ENCODE data around the gene CNTLN. TPM values are rescaled to one million over a fixed set of nuclear protein-coding genes. Genes with fewer than 3 reads are reported as not detected.

Gene CNTLN
- total and polyA plus RNA-seq, 2 of the 13 experiments (the other 11 are each of a cell fraction or from before 2014, with no cell fraction given), result 1.5 to 5.7 TPM

GRCh38 chr9:17185481-17186029 is 50.7 kb downstream of the CNTLN start (continued):
- TF ChIP-seq JARID2 (CRISPR knock-in tag; IDR thresholded peaks at IDR 0.05; ENCODE audit: insufficient replicate concordance) (no peak), CTCF (CRISPR knock-in tag; IDR thresholded peaks at IDR 0.05) (no peak), MAFK (conservative IDR thresholded peaks at IDR 0.05 in 1 of 2, IDR thresholded peaks at IDR 0.05 in 1 of 2; ENCODE audit: low read length in 2 of 2) (no peak)

DNA sequence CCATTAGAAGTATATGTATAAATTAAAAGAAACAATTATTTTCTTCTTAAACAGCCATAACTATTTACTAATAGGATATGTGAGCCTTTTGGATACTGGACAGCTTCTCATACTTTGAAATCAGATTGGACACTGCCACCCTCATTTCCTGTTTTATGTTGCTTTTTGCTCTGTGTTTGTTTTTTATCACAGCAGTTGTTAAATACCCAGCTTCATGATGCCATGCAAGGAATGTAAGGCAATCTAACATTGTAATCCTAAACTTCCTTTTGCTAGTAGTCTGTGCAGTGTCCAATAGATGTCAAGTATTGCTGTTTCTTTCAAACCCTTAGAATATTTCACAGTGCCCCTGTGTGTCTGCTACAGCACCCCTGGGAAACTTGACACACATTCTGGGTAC is 56.2 kb downstream of the CNTLN start:
- no peak overlapping the region for H3K9ac ChIP-seq (ENCODE audit: insufficient read depth, low read depth, low read length)
- TF ChIP-seq ZNF850 (CRISPR knock-in tag; conservative IDR thresholded peaks at IDR 0.05) (no peak), KLF13 (CRISPR knock-in tag; IDR thresholded peaks at IDR 0.05) (no peak), ZNF296 (CRISPR knock-in tag; conservative IDR thresholded peaks at IDR 0.05) (no peak), ARID4A (CRISPR knock-in tag; IDR thresholded peaks at IDR 0.05; ENCODE audit: borderline replicate concordance) (no peak), ATAD3A (CRISPR knock-in tag; IDR thresholded peaks at IDR 0.05) (no peak)
- H3K36me3 ChIP-seq (replicated peaks in 1 of 2; ENCODE audit: control insufficient read depth in 1 of 2, insufficient read depth in 2 of 2, low read length in 2 of 2), result no peaks in the 10 kb centered on the region
- H2AFZ ChIP-seq (ENCODE audit: low read length), result no peak overlapping the region
- intact Hi-C loops (cut with micrococcal nuclease; ENCODE audit: unreplicated experiment) (no loop called here), in situ Hi-C loops (cut with HindIII; ENCODE audit: extremely low pct_ligation_motif_present, low pct_unique_long_range_greater_than_20kb) (no loop called here)
- no peaks in the 10 kb centered on the region for H3K4me1 ChIP-seq (ENCODE audit: insufficient read depth, low read length)
- H3K9me3 ChIP-seq (ENCODE audit: low read length), result peaks cover 6% of the 10 kb centered on the region
- no peaks in the 10 kb centered on the region for H3K27me3 ChIP-seq (ENCODE audit: control insufficient read depth in 1 of 2, insufficient read depth in 2 of 2, low read length in 2 of 2)
- ATAC-seq, result no peak
- H3K27ac ChIP-seq (ENCODE audit: extremely low read length, insufficient read depth, low read length), result no peak overlapping the region
- CTCF ChIA-PET (ENCODE audit: low intra/inter-chr PET ratio, low total read pairs), result no interaction called here
- BruUV-seq (replicated peaks), result no TSS peak
- POLR2A ChIA-PET, result no interaction called here
- no peak overlapping the region for H3K4me3 ChIP-seq (replicated peaks in 1 of 3; ENCODE audit: insufficient read depth in 1 of 3, low read depth in 2 of 3, low read length in 3 of 3)
- H3K4me2 ChIP-seq (ENCODE audit: low read depth, low read length), result no peak overlapping the region
- DNase-seq (ENCODE audit: low spot score), result no peak
- H4K20me1 ChIP-seq (ENCODE audit: insufficient read depth, low read length), result no peaks in the 10 kb centered on the region
- FAIRE-seq, result no peak
- no peaks in the 10 kb centered on the region for H3K79me2 ChIP-seq (ENCODE audit: insufficient read depth, low read length)
